IPS DF 4.7 (cell line): ENCODE results near the gene DAPL1.

Experiments
- DNase-seq: peaks from one replicate; pipeline ENCODE4 v3.0.0-alpha.2; 2013; ENCODE audit warnings: low spot score; ENCODE audit errors: extremely low read depth

Gene DAPL1, protein sequence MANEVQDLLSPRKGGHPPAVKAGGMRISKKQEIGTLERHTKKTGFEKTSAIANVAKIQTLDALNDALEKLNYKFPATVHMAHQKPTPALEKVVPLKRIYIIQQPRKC

DNA sequence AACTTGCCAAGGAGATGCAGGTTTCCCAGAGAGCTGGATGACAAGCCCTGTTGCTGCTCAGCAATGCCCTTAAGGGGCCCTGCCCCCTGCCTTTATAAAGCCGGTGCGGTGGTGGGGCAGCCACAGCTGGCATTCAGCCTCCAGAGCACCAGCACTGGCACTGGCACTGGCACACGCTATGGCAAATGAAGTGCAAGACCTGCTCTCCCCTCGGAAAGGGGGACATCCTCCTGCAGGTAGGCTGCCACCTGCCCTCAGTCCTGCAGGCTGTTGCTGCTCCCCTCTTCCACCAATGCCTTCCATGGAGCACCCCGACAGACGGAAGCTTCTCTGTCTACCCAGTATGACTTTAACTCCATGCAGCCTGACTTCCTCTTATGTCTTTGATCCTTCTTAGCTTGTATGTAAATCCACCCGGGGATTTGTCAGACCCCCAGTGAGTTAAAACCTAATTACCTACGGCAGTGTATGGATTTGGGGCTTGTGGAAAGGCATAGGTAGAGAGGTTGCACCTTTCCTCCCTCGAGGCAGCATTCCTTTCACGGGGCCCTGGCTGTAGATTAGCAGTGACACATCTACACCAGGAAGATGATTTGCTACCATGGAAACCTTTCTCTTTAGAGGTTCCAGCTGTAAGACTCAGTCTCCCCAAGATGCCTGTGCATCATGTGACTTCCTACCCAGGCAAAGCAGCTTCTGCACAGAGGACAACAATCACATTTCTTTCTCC, at the start of gene DAPL1:
DAPL1 (plus strand) TSS at position 123 of the 730 bp plus-strand sequence; CDS start at position 179, 56 bp downstream.
- DNase-seq: no peak

DNA sequence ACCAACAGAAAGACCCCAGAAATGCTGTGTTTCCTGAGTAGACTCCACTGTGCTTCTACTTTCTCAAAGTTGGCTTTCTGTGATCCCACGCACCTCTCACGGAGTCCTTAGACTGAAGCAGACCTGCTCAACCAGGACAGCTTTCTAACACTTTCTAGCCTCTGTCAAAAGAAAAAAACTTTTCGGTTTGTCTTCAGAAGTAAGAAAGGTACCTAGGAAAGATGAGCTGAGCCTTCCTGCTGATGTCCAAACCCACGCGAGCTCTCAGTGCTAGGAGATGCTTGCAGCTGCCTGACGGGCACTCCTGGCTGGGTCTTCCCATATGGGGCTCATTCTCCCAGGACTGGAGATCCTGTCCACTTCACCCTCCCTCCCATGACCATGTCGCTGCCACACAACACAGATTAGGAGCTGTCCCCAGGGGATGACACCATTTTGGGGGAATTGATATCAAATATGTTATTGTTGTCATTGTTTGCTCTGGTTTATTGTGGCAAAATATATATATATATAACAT, 49.2 kb upstream of the DAPL1 start:
- no peak for DNase-seq

DNA sequence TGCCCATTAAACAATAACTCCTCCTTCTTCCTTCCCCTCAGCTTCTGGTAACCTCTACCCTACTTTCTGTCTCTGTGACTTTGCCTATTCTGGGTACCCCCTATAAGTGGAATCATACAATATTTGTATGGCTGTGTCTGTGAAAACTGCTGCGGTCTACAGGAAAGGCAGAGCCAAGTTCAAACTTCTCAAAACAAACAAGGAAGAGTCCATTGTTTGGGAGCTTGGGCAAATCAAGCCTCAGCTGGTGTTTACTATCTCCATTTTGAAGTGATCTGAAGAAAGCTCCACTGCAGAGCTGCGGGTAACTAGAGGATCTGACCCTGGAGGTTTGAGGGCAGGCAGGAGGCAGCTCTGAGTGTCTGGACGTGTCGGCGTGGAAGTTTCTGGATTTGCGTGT, 48.6 kb upstream of the DAPL1 start:
- no peak for DNase-seq

DNA sequence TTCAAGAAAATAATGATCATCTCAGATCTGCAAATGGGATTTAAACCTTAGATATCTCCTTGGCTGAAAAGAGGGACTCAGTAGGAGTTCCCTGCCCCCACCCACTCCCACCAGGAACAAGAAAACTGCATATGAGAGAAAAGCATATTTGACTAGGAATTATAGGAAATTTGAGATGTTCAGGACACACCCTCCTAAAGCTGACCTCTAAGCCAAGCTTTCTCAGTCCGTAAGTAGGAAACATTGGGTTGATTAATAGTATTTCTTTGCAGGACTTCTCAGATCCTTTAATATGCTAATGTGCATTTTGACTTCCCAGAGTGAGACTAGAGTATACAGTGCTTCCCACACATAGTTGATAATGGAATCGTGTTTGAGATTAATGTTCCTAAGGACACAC, 47.8 kb upstream of the DAPL1 start:
- DNase-seq: no peak

DNA sequence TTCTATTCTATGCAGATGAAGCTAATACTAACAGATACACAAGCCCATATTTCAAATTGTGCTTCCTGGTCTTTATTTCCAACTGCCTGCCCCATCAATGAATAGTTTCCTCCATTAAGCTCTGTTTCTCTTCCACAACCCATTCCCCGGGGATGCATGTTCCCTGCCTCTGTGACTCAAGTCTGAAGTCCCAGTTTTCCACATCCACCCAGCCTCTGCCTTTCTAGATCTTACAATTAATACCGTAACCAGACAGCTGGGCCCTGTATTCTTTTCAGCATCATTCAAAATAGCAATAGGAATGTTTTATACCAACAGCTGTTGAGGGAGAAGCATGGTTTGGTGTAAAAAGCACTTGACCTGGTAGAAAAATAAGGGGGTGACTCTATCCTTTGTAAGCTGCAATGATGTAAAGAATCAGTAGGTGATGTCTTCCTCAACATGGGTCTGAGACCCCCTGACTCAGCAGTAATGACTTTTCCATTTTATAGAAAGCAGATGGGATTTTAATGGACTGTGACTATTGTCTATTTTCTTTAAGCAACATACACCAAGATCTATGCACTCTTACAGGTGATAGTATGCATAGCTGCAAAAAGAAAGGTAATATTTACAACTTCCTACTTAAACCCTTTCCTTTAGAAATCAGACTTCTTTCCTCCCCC, 46.1 kb upstream of the DAPL1 start:
- no peak for DNase-seq

DNA sequence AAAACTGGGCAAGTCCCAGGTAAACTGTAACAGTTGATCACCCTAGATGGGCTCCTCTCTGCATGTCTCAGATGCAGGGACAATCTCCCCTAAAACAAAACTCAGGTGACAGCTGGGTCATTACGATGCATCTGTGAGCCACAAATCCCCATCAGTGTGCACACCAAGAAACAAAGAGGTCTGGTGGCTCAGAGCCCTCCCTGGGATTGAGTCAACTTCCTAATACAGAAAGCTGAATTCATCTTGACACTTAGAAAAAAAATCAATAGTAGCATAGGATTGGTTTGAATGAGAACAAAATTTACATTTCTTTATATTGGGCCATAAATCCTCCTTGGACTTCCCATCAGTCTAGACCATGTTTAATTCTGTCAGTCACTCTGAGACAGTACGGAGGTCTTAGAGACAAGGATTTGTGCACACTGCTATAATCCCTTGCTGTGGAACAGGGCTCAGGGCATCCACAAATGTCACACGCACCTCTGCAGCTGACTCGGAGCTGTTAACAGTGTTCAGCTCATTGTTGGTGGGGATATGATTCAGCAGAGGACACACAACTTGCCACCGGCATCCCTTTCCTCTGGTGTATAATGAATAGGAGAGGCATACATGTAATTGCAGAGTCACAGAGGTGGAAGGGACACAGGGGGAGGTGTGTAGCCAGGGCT, 44.5 kb upstream of the DAPL1 start:
- no peak for DNase-seq

DNA sequence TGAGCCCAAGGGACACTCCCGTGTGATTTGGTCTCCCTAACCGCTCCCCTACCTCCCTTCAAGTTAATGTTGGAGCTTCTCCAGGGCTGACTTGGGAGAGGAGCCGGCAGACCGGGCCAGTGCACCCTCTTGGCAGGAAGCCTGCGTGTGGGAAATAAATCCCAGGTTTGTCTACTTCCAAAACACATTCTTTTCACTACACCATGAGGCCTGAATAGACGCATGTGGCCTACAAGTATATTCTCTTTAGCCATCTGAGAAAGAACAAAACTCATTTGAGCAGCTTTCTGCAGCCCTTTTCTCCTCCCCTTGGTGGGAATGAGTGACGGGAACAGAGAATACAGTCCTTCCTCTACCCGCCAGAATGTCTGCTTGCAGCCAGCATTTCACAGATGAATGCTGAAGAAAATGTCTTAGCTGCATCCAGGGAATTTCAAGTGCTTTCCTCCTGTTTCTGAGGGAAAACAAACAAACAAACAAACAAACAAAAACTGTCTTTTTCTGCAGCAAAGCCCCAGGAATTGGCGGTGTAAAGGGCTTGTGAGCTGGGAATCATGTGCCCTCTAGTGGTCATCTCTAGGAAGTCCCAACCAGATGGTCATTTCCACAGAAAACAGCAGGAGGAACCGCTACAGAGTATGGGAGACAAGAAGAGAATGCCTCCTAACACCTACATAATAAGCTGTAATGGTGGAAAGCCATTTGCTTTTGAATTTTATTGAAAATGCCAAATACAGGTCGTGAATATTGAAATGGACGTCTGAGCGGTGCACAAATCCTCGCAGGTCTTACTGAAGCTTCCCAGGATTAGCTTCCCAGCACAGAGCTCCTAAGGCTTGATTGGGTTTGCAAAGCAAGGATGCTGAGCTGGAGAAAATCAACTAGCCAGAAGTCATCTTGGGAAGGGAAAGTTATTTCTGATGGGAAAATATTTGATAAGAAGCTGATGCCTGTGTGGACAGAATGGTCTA, 41.2 kb upstream of the DAPL1 start:
- DNase-seq: no peak

DNA sequence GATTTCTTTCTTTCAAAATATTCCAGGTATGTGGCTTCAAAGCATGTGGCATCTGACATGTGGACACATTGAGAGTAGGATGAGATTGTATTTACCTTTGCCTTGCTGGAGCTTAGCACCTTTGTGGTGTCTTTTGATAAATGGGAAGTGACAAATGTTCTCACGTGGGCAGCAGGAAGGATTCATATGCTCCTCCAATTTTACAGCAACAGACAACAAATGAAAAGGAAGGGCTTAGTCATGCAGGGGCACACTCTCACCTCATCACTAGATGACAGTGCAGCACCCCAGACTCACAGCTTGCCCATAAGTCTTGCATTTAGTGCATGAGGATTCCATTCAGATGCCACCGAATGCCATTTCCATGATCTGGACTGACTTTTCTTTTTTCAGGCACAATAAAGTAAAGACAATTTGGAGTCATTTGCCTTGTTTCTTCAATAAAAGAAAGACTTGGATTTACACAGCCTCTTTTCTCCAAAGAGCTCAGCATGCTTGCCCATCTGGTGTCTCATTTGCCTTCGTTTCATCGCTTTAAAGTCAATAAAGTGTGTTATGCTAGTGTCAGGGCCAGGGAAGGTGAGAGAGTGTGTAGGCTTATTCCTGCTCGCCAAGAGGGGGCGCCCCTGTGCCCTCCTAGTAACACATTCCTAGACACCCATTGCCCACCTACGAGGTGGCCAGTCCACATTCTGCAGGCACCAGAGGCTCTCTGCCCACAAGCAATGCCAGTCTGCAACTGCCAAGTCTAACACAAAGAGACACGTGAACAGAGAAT, 39.6 kb upstream of the DAPL1 start:
- no peak for DNase-seq

DNA sequence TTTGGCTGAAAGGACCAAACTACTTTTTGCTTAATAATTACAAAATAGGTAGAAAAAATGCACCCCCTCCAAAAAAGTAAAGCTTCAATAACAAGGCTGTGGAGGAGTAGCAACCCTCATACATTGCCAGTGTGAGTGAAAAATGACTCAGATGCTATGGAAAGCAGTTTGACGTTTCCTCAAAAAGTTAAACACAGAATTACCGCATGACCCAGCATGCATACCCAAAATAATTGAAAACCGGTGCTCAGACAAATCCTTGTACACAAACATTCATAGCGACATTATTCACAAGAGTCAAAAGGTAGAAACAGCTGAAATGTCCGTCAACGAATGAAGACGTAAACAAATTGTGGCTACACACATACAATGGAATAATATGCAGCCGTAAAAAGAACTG, 38.8 kb upstream of the DAPL1 start:
- no peak for DNase-seq

DNA sequence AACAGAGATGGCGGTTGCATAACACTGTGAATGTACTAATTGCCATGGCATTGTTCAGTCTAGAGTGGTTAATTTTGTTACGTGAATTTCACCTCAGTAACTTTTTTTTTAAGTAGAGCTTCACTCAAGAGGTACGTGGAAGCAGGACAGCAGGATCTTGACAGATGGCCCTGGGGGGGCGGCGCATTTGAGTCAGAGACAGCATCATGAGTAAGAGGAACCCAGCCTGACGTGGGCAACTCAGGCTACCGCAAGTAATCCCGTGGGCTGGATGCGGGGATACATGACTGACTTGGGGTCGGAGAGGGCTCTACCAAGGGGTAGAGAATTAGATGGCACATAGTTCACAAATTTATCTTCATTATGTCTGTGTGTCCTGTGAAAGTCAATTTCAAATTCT, 38.1 kb upstream of the DAPL1 start:
- no peak for DNase-seq

DNA sequence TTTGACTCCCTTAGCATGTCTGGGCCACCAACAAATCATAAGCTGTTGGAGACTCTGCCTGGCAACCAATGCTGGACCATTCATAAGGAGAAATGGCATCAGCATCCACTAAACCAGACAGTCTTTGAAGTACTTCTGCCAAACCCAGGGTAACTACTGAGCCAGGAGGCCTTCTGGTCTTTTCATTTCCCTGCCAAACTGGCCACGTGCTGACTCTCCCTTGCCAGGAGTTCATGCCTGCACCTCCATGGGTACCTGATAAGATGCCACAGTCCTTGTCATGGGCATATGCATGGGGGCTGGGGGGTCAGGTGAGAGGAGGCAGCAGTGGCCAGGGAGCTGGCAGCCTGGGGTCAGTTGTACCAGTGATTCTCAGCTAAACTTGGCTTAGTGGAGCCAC, 34.2 kb upstream of the DAPL1 start:
- no peak for DNase-seq

DNA sequence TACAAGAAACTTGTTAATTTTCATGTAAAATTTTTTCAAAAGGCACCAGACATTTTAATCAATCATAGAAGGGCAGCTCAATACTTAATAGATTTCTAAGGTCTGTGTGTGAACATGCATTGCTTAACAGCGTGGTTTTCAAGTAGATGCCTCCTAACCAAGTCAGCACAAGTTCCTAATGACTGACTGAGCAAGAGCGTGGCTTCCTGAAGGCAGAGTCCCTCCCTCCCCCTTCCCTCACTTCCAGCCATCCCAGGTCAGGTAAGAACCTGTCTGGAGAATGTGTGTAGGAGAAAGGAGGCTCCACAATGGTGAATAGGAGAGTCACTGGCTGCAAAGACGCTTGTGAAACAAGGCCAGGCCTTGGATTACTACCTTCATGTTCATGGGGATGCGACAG, 33.5 kb upstream of the DAPL1 start:
- DNase-seq: no peak

DNA sequence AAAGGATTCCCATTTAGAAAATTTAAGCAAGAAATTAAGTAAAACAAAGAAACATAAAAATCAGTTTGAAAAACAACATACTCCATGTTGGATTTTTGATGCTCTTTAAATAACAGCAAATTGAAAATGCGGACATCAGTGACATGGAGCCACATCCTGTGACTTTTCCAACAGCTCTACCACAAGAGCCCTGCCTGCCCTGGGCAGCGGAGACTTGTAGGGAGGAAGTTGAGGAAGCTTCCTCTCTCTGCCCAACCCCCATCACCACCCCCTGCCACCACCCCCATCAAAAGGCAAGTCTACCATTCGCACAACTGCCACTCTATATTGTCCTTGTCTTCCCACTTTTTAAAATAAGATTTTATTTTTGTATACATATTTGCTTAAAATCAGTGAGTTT, 32.8 kb upstream of the DAPL1 start:
- no peak for DNase-seq

DNA sequence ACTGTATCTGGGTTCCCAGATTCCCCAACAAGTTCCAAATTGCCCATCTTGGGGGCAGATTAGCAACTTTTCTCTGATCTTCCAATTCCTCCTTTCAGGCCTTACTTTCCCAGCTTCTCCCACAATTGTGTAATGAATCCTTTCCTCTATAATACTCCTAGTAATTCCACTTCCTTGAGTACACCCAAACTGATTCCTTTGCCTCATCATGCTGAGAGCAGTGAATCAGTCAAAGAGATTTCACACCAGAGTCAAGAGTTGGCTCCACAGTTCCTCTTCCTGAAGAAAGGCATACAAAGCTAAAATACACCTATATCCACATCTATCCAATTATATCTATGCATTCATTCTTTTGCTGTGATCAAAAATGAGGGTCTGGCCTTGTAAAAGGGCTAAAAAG, 28.6 kb upstream of the DAPL1 start:
- DNase-seq: no peak

DNA sequence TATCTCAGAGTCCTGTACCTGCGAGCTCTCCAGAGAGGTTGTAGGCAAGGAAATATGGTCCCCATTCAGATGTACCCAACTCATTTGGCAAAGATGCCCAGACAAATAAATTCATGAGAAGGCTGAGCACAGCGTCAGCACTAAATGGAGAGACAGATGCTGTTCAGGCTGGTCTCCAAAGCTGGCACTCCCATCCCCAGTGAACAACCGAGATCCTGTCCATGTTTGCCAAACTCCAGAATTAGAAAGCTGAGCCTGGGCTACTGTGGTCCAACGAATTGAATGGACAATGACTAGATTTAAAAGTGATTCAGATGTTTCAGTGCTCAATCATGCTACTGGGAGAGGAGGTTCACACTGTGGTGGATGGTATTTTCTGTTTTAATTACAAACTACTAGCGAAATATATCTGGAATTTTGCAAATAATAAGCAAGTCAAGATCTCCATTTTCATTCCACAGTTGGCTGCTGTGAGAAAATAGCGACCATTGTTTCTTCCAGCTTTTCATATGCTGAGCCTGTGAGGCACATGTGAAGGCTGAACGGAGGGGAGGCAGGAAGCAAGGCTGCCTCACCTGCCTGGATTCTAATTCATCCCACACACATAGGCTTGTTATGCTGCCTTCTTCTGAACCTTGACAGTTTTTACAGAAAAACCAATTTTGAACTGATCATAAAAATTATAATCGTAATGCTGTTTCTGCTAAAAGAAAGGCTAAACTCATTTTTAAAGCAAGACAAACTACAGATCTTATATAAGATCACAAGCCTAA, 22.6 kb upstream of the DAPL1 start:
- DNase-seq: no peak

DNA sequence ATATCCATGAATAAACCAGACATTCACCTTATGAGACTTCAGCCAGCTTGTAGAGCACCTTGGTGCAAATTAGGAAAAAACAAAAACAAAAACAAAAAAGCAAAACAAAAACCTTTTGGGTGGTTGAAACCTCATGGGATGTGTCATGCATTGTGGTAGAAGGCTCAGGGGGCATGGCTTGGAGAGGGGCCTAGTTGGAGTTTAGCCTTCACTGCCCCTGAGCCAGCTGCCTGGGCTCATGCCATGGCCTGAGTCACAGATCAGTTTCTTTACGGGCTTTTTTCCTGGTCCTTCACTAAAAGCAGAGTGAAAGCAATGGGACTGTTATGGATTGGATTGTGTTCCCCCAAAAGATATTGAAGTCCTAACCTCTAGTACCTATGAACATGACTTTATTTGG, 22.0 kb upstream of the DAPL1 start:
- DNase-seq: no peak

DNA sequence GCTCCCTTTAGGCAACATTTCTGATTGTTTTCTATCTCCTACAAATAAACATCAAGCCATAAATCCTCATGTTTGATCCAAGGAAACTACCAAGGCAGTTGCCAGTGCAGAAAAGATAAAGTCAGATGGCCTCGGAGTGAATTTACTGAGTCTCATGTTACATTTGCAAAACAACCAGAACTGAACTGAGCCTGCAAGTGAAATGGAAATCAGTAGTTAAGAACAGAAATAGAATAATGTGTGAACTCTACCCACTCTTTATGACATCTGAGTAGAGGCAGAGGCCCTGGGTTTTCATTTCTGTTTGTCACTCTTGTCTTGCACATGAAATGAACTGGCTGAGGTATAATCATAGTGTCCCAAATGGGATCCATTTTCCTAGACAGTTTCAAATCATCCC, 20.4 kb upstream of the DAPL1 start:
- no peak for DNase-seq

DNA sequence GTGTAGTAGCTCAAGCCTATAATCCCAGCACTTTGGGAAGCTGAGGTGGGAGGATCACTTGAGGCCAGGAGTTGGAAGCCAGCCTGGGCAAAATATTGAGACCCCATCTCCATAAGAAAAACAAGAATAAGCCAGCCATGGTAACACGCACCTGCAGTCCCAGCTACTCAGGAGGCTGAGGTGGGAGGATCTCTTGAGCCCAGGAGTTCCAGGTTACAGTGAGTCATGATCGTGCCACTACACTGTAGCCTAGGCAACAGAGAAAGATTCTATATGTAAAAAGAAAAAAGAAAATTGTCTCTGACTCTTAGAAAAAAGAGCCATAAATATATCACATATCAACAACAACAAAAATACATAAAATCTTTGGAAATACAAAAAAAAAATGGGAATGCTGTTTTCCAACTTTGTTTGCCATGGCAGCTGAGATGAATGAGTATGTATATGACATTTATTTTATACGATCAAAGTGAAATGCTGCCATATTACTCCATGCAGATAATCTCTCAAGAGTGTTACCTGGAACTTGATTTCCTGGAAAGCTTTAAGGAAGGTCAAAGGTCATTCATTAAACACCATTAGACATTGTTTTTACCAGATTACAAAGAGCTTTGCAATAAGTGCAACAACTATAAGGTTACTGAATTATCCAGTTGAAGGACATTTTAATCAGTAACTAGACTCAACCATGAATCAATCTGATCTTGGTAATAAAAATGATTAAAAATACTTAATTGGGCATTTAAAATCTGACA, 19.7 kb upstream of the DAPL1 start:
- DNase-seq: no peak

DNA sequence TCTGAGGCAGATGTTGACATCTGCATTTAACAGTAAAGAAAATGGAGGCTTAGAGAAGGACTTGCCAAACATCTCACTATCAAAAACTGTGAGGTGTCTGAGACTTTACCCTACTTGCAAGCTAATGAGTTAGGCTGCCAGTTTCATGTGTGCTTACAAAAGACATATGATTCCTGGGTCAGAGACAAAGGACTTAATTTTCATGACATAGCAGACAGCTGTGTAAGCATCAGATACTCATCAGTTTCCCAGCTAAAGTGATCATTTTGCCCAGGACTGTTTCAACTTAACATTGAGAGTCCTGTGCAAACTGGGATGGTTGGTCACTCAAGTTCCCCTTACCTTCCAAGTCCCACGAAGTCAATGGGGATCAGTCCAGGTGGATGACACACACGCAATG, 18.9 kb upstream of the DAPL1 start:
- no peak for DNase-seq
